Ishikawa (cell line): ENCODE data around the gene DNAAF8.

Experiments
- CREB1 ChIP-seq: IDR thresholded peaks from 2 replicates; pipeline ENCODE4 v1.6.1; 2012; ENCODE audit warnings: low read depth
- EP300 ChIP-seq: IDR thresholded peaks from 2 replicates; pipeline ENCODE4 v1.6.1; 2012; ENCODE audit warnings: borderline replicate concordance
- FOXM1 ChIP-seq: IDR thresholded peaks from 2 replicates; pipeline ENCODE4 v1.6.1; 2012; ENCODE audit warnings: low read depth, borderline replicate concordance
- NFIC ChIP-seq: IDR thresholded peaks from 2 replicates; pipeline ENCODE4 v1.6.1; 2012
- RAD21 ChIP-seq: IDR thresholded peaks from 2 replicates; pipeline ENCODE4 v1.6.1; 2012; ENCODE audit warnings: low read depth
- TAF1 ChIP-seq: IDR thresholded peaks from 2 replicates; pipeline ENCODE4 v1.6.1; 2012; ENCODE audit warnings: low read depth, mild to moderate bottlenecking
- TEAD4 ChIP-seq: IDR thresholded peaks from 2 replicates; pipeline ENCODE4 v1.6.1; 2012
- YY1 ChIP-seq: IDR thresholded peaks from 2 replicates; pipeline ENCODE4 v1.6.1; 2012; ENCODE audit warnings: low read depth
- TF ChIP-seq, protein P1 (sequence below): IDR thresholded peaks from 2 replicates; pipeline ENCODE4 v1.6.1; 2012; ENCODE audit warnings: low read depth, mild to moderate bottlenecking

DNA sequence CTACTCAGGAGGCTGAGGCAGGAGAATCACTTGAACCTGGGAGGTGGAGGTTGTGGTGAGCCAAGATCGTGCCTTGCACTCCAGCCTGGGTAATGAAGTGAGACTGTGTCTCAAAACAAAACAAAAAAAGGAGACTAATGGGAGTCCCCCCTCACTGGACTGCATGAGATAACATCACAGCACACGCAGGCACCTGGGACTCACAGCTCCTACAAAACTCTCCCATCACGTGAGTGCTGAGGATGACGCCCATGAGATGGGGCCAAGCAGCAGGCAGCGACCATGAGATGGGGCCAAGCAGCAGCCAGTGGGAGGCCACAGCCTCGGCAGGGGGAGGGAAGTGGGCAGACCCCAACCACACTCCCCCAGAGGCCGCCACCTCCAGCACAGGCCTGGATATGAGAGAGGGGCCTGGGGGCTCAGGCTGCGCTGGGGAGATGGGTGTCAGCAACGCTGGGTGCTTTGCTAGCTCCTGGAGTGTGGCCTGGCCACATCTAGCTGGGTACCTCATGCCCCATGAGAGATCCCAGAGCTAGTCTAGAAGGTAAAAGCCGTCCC is 15.4 kb downstream of the DNAAF8 start:
- TF ChIP-seq YY1 (no peak), FOXM1 (no peak), NFIC (no peak), EP300 (no peak), CREB1 (no peak), TEAD4 (no peak), TAF1 (no peak), RAD21 (no peak)
- TF ChIP-seq, protein P1, sequence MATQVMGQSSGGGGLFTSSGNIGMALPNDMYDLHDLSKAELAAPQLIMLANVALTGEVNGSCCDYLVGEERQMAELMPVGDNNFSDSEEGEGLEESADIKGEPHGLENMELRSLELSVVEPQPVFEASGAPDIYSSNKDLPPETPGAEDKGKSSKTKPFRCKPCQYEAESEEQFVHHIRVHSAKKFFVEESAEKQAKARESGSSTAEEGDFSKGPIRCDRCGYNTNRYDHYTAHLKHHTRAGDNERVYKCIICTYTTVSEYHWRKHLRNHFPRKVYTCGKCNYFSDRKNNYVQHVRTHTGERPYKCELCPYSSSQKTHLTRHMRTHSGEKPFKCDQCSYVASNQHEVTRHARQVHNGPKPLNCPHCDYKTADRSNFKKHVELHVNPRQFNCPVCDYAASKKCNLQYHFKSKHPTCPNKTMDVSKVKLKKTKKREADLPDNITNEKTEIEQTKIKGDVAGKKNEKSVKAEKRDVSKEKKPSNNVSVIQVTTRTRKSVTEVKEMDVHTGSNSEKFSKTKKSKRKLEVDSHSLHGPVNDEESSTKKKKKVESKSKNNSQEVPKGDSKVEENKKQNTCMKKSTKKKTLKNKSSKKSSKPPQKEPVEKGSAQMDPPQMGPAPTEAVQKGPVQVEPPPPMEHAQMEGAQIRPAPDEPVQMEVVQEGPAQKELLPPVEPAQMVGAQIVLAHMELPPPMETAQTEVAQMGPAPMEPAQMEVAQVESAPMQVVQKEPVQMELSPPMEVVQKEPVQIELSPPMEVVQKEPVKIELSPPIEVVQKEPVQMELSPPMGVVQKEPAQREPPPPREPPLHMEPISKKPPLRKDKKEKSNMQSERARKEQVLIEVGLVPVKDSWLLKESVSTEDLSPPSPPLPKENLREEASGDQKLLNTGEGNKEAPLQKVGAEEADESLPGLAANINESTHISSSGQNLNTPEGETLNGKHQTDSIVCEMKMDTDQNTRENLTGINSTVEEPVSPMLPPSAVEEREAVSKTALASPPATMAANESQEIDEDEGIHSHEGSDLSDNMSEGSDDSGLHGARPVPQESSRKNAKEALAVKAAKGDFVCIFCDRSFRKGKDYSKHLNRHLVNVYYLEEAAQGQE, result no peak
